Activated T-cell treated with anti-CD3 and anti-CD28 coated beads, Interleukin-2, amount 50 U/mL, for 72 hours (primary cell): Measurements from ENCODE around the gene IL12RB1. TPM values are rescaled to one million over a fixed set of nuclear protein-coding genes. Genes with fewer than 3 reads are reported as not detected.

Source experiments
- ATAC-seq, 2 donors: fragments of 150-1000 bp; cut with Tn5 transposase; replicated peaks in 1 of 2; 2 replicates each; pipeline ENCODE4 v1.10.0; 2021; ENCODE audit warnings: moderate library complexity in 2 of 2, mild to moderate bottlenecking in 1 of 2
- DNase-seq, 2 donors: peaks; one replicate each; pipeline ENCODE4 v3.0.0; 2021 to 2022; ENCODE audit warnings: mixed read lengths in 1 of 2
- H3K27ac Mint-ChIP-seq: one replicate; pipeline ENCODE4 v1.8.0; 2022; ENCODE audit warnings: mild to moderate bottlenecking, moderate library complexity, mixed read lengths
- H3K27me3 Mint-ChIP-seq: one replicate; pipeline ENCODE4 v1.8.0; 2022; ENCODE audit warnings: low read depth, mixed read lengths
- H3K36me3 Mint-ChIP-seq, 2 donors: one replicate each; pipeline ENCODE4 v1.8.0; 2022; ENCODE audit warnings: mixed read lengths in 2 of 2, mild to moderate bottlenecking in 1 of 2; ENCODE audit not compliant: insufficient read depth in 2 of 2
- H3K4me1 Mint-ChIP-seq: one replicate; pipeline ENCODE4 v1.8.0; 2022; ENCODE audit warnings: low read depth, mixed read lengths
- H3K4me3 Mint-ChIP-seq, 2 donors: one replicate each; pipeline ENCODE4 v1.8.0; 2022; ENCODE audit warnings: mild to moderate bottlenecking in 2 of 2, mixed read lengths in 2 of 2, moderate library complexity in 2 of 2
- H3K9me3 Mint-ChIP-seq, 2 donors: one replicate each; pipeline ENCODE4 v1.8.0; 2022; ENCODE audit warnings: mixed read lengths in 2 of 2
- total RNA-seq, 2 donors: library from RNA; stranded (reverse); gene quantifications; one replicate each; pipeline ENCODE4 v1.2.3, GENCODE V29; 2022

IL12RB1 gene
- total RNA-seq = 10 to 100 TPM; 13.4 to 20.4 TPM

- peak within 1 kb of the TSS; percentile 94 to 99 for H3K4me3 Mint-ChIP-seq
- DNase-seq (peak; percentile 70 to 72), ATAC-seq (peak; percentile 57 to 63)
- peak within 1 kb of the TSS; percentile 97 for H3K27ac Mint-ChIP-seq
- peaks cover 6 to 9% of the 10 kb centered on the region in 2 donors for H3K36me3 Mint-ChIP-seq
- H3K4me1 Mint-ChIP-seq = peaks cover 60% of the 10 kb centered on the region
- peaks cover 7 to 9% of the 10 kb centered on the region in 2 donors for H3K9me3 Mint-ChIP-seq
- H3K27me3 Mint-ChIP-seq = no peaks in the 10 kb centered on the region
Measured at GRCh38 chr19:18086590-18087138, at the start of gene IL12RB1. Gene IL12RB1 (minus strand): TSS chr19:18086934. CDS start chr19:18086823, 111 bp downstream.

GRCh38 chr19:18135712-18136584 lies 49.2 kb upstream of the IL12RB1 start:
- ATAC-seq = no peak
- Mint-ChIP-seq H3K27ac (no peak overlapping the region), H3K9me3 (no peaks in the 10 kb centered on the region), H3K36me3 (peaks cover 6 to 9% of the 10 kb centered on the region in 2 donors), H3K4me3 (no peak overlapping the region), H3K4me1 (no peaks in the 10 kb centered on the region), H3K27me3 (no peaks in the 10 kb centered on the region)
- DNase-seq = no peak

GRCh38 chr19:18131841-18132596 lies 45.3 kb upstream of the IL12RB1 start:
- no peaks in the 10 kb centered on the region for H3K9me3 Mint-ChIP-seq
- no peak overlapping the region for H3K27ac Mint-ChIP-seq
- DNase-seq = no peak
- H3K4me1 Mint-ChIP-seq = no peaks in the 10 kb centered on the region
- peaks cover 0 to 4% of the 10 kb centered on the region in 2 donors for H3K36me3 Mint-ChIP-seq
- no peak for ATAC-seq
- no peaks in the 10 kb centered on the region for H3K27me3 Mint-ChIP-seq
- no peak overlapping the region for H3K4me3 Mint-ChIP-seq

GRCh38 chr19:18130523-18131242 lies 43.9 kb upstream of the IL12RB1 start:
- DNase-seq = no peak
- no peak overlapping the region for H3K27ac Mint-ChIP-seq
- H3K4me3 Mint-ChIP-seq = no peak overlapping the region
- ATAC-seq = no peak
- H3K9me3 Mint-ChIP-seq = no peaks in the 10 kb centered on the region
- no peaks in the 10 kb centered on the region for H3K27me3 Mint-ChIP-seq
- H3K4me1 Mint-ChIP-seq = no peaks in the 10 kb centered on the region
- peaks cover 2 to 6% of the 10 kb centered on the region in 2 donors for H3K36me3 Mint-ChIP-seq

- Mint-ChIP-seq H3K4me3 (no peak overlapping the region), H3K4me1 (no peaks in the 10 kb centered on the region), H3K27ac (no peak overlapping the region), H3K36me3 (peaks cover 2 to 9% of the 10 kb centered on the region in 2 donors), H3K9me3 (no peaks in the 10 kb centered on the region), H3K27me3 (no peaks in the 10 kb centered on the region)
- DNase-seq (no peak), ATAC-seq (no peak)
Measured at GRCh38 chr19:18128805-18129204, 42.1 kb upstream of the IL12RB1 start.

GRCh38 chr19:18128044-18128443 lies 41.3 kb upstream of the IL12RB1 start:
- peak in 1 of 2 donors; percentile 23 for DNase-seq
- Mint-ChIP-seq H3K27ac (peak overlapping the region; percentile 21), H3K36me3 (peaks cover 2 to 13% of the 10 kb centered on the region in 2 donors), H3K4me3 (no peak overlapping the region), H3K9me3 (no peaks in the 10 kb centered on the region), H3K4me1 (no peaks in the 10 kb centered on the region), H3K27me3 (no peaks in the 10 kb centered on the region)
- ATAC-seq = peak; percentile 39 to 83

- Mint-ChIP-seq H3K27ac (peak overlapping the region; percentile 76), H3K4me1 (peaks cover 1% of the 10 kb centered on the region), H3K36me3 (peaks cover 2 to 13% of the 10 kb centered on the region in 2 donors), H3K9me3 (no peaks in the 10 kb centered on the region), H3K27me3 (no peaks in the 10 kb centered on the region), H3K4me3 (no peak overlapping the region)
- DNase-seq (no peak), ATAC-seq (no peak)
Measured at GRCh38 chr19:18126097-18126496, 39.4 kb upstream of the IL12RB1 start.

- H3K27ac Mint-ChIP-seq = no peak overlapping the region
- peaks cover 2 to 14% of the 10 kb centered on the region in 2 donors for H3K36me3 Mint-ChIP-seq
- no peaks in the 10 kb centered on the region for H3K27me3 Mint-ChIP-seq
- no peak overlapping the region for H3K4me3 Mint-ChIP-seq
- peaks cover 24% of the 10 kb centered on the region for H3K4me1 Mint-ChIP-seq
- H3K9me3 Mint-ChIP-seq = no peaks in the 10 kb centered on the region
- no peak for DNase-seq
- no peak for ATAC-seq
Measured at GRCh38 chr19:18123819-18124218, 37.1 kb upstream of the IL12RB1 start.

GRCh38 chr19:18122860-18123795 lies 36.4 kb upstream of the IL12RB1 start:
- no peak for ATAC-seq
- no peaks in the 10 kb centered on the region for H3K9me3 Mint-ChIP-seq
- peaks cover 31% of the 10 kb centered on the region for H3K4me1 Mint-ChIP-seq
- no peak overlapping the region for H3K27ac Mint-ChIP-seq
- H3K4me3 Mint-ChIP-seq = no peak overlapping the region
- no peaks in the 10 kb centered on the region for H3K27me3 Mint-ChIP-seq
- no peak for DNase-seq
- H3K36me3 Mint-ChIP-seq = peaks cover 2 to 14% of the 10 kb centered on the region in 2 donors

GRCh38 chr19:18122424-18122823 lies 35.7 kb upstream of the IL12RB1 start:
- DNase-seq (no peak), ATAC-seq (no peak)
- Mint-ChIP-seq H3K27ac (no peak overlapping the region), H3K4me3 (no peak overlapping the region), H3K36me3 (peaks cover 2 to 14% of the 10 kb centered on the region in 2 donors), H3K4me1 (peaks cover 33% of the 10 kb centered on the region), H3K9me3 (no peaks in the 10 kb centered on the region), H3K27me3 (no peaks in the 10 kb centered on the region)

- Mint-ChIP-seq H3K4me3 (no peak overlapping the region), H3K4me1 (peaks cover 38% of the 10 kb centered on the region), H3K27ac (no peak overlapping the region), H3K36me3 (peaks cover 2 to 13% of the 10 kb centered on the region in 2 donors), H3K27me3 (no peaks in the 10 kb centered on the region), H3K9me3 (no peaks in the 10 kb centered on the region)
- ATAC-seq (no peak), DNase-seq (no peak)
Measured at GRCh38 chr19:18121166-18121565, 34.4 kb upstream of the IL12RB1 start.

GRCh38 chr19:18120127-18120526 lies 33.4 kb upstream of the IL12RB1 start:
- Mint-ChIP-seq H3K27ac (peak overlapping the region; percentile 67), H3K4me1 (peaks cover 38% of the 10 kb centered on the region), H3K4me3 (peak overlapping the region; percentile 78 to 88), H3K36me3 (peaks cover 0 to 11% of the 10 kb centered on the region in 2 donors), H3K27me3 (no peaks in the 10 kb centered on the region), H3K9me3 (no peaks in the 10 kb centered on the region)
- ATAC-seq (no peak), DNase-seq (no peak)
